Kidney (tissue), 14 donors: Measurements from ENCODE around the gene C17orf100. TPM values are rescaled to one million over a fixed set of nuclear protein-coding genes. Genes with fewer than 3 reads are reported as not detected.

Experiments used
- DNase-seq, 5 donors: peaks; one replicate each; pipeline ENCODE4 v3.0.0-alpha.2; 2013 to 2020
- FAIRE-seq: peaks from 2 replicates; lab custom pipeline; 2012; peaks lifted over from hg19 to GRCh38; lab: Jason Lieb, UNC
- H3K27ac ChIP-seq, 2 donors: one replicate each; pipeline ENCODE4 v1.7.0; 2013; ENCODE audit warnings: low read depth in 2 of 2, low read length in 2 of 2, inconsistent platforms in 1 of 2
- H3K27me3 ChIP-seq: one replicate; pipeline ENCODE4 v1.7.1; 2013; ENCODE audit warnings: low read length, inconsistent platforms; ENCODE audit not compliant: control insufficient read depth, insufficient read depth
- H3K36me3 ChIP-seq, 3 donors: one replicate each; pipeline versions ENCODE4 v1.7.0 to v1.7.1; 2013; ENCODE audit warnings: low read length in 3 of 3, control low read depth in 1 of 3, inconsistent platforms in 1 of 3; ENCODE audit not compliant: insufficient read depth in 3 of 3, control insufficient read depth in 2 of 3
- H3K4me1 ChIP-seq, 3 donors: one replicate each; pipeline versions ENCODE4 v1.7.0 to v1.7.1; 2013; ENCODE audit warnings: low read length in 3 of 3, inconsistent platforms in 1 of 3, low read depth in 1 of 3; ENCODE audit not compliant: control insufficient read depth in 2 of 3, insufficient read depth in 2 of 3
- H3K4me3 ChIP-seq, 3 donors: one replicate each; pipeline versions ENCODE4 v1.7.0 to v1.8.1; 2013; ENCODE audit warnings: low read length in 3 of 3, control low read depth in 1 of 3, inconsistent platforms in 1 of 3
- H3K9ac ChIP-seq, 3 donors: one replicate each; pipeline versions ENCODE4 v1.7.0 to v1.7.1; 2013; ENCODE audit warnings: low read length in 3 of 3, control low read depth in 1 of 3, inconsistent platforms in 1 of 3
- H3K9me3 ChIP-seq, 3 donors: one replicate each; pipeline versions ENCODE4 v1.7.0 to v1.7.1; 2013; ENCODE audit warnings: low read length in 3 of 3, control low read depth in 1 of 3, inconsistent platforms in 1 of 3; ENCODE audit not compliant: control insufficient read depth in 2 of 3, insufficient read depth in 1 of 3
- intact Hi-C: fragments of 100-400 bp; cut with DNase I; formaldehyde crosslinking; loops from one replicate; pipeline ENCODE4 v1.11.1; 2022
- polyA plus RNA-seq: library from polyadenylated mRNA; stranded (reverse); fragments of 350-450 nt; fragmentation: Illumina TruSeq; extraction: RNeasy Lipid Tissue Mini Kit (QIAGEN cat#74804); gene quantifications from one replicate; pipeline ENCODE4 v1.2.3, GENCODE V29; 2014; ENCODE audit warnings: low read depth, low replicate concordance; ENCODE audit not compliant: insufficient read depth
- total RNA-seq: library from RNA; stranded (reverse); fragmentation: NEBNext Ultra II Directional; extraction: Animal tissue kit (Norgen Biotek cat#: 25700); gene quantifications from one replicate; pipeline ENCODE4 v1.2.1, GENCODE V29; 2021
- TF ChIP-seq, protein P1 (sequence below): IDR thresholded peaks from 3 replicates; pipeline ENCODE4 v1.5.1; 2012; ENCODE audit warnings: mild to moderate bottlenecking, moderate library complexity, borderline replicate concordance; ENCODE audit not compliant: insufficient read depth; ENCODE audit errors: extremely low read depth
- donor health status: control.
- donor health status: control.
- donor health status: control.
- donor health status: control.
- donor health status: control.
- donor health status: DM: yes; HTN: yes; CAD: no.
- donor health status: Normal renal cell carcinoma (clear cell type).

Gene C17orf100
- total and polyA plus RNA-seq, 2 donors from 2014 or later = 3.4 to 3.7 TPM

DNA sequence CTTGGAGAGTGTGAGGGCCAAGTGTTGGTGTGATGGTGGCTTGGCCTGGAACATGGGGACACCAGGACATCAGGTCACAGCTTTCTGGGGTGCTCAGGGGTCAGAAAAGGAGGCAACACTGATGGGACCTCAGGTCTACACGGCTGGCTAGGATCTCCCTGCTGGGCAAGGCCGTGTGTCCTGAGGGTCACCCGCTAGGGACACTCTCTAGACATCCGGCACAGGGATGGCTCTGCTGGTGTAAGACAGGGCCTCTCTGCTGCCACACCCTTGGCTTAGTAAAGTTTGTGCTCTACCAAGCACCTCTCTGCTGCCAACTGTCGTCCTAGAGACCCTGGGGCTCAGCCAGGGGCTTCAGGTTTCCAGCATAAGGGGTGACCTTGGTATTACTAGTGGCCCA is 45.3 kb downstream of the C17orf100 start:
- no peak overlapping the region for H3K27ac ChIP-seq
- no peaks in the 10 kb centered on the region for H3K27me3 ChIP-seq
- intact Hi-C loops = no loop called here
- TF ChIP-seq, protein P1, sequence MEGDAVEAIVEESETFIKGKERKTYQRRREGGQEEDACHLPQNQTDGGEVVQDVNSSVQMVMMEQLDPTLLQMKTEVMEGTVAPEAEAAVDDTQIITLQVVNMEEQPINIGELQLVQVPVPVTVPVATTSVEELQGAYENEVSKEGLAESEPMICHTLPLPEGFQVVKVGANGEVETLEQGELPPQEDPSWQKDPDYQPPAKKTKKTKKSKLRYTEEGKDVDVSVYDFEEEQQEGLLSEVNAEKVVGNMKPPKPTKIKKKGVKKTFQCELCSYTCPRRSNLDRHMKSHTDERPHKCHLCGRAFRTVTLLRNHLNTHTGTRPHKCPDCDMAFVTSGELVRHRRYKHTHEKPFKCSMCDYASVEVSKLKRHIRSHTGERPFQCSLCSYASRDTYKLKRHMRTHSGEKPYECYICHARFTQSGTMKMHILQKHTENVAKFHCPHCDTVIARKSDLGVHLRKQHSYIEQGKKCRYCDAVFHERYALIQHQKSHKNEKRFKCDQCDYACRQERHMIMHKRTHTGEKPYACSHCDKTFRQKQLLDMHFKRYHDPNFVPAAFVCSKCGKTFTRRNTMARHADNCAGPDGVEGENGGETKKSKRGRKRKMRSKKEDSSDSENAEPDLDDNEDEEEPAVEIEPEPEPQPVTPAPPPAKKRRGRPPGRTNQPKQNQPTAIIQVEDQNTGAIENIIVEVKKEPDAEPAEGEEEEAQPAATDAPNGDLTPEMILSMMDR = no peak
- no peak overlapping the region for H3K4me3 ChIP-seq
- no peak for DNase-seq
- no peaks in the 10 kb centered on the region for H3K9me3 ChIP-seq
- no peak overlapping the region for H3K9ac ChIP-seq
- no peaks in the 10 kb centered on the region for H3K36me3 ChIP-seq
- no peak for FAIRE-seq
- no peaks in the 10 kb centered on the region for H3K4me1 ChIP-seq

- no peak overlapping the region for H3K4me3 ChIP-seq
- FAIRE-seq = no peak
- no peaks in the 10 kb centered on the region for H3K9me3 ChIP-seq
- H3K27me3 ChIP-seq = no peaks in the 10 kb centered on the region
- H3K9ac ChIP-seq = no peak overlapping the region
- H3K27ac ChIP-seq = no peak overlapping the region
- DNase-seq = no peak
- TF ChIP-seq, protein P1 = no peak
- H3K4me1 ChIP-seq = no peaks in the 10 kb centered on the region
- no peaks in the 10 kb centered on the region for H3K36me3 ChIP-seq
- intact Hi-C loops = no loop called here
Measured at GRCh38 chr17:6698004-6698403, 46.4 kb downstream of the C17orf100 start.

- intact Hi-C loops = no loop called here
- Histone ChIP-seq H3K9ac (no peak overlapping the region), H3K4me1 (no peaks in the 10 kb centered on the region), H3K27me3 (no peaks in the 10 kb centered on the region), H3K4me3 (no peak overlapping the region), H3K27ac (no peak overlapping the region), H3K36me3 (no peaks in the 10 kb centered on the region), H3K9me3 (no peaks in the 10 kb centered on the region)
- no peak for DNase-seq
- TF ChIP-seq, protein P1 = no peak
- FAIRE-seq = no peak
Measured at GRCh38 chr17:6699997-6700947, 48.7 kb downstream of the C17orf100 start.
